GM23338 (cell line): ENCODE data around the gene CARHSP1.
"Not testable (repeated sequence)": the region's sequence is repeated elsewhere in the genome, so short reads cannot be mapped to it uniquely, and the experiment has no call there.

Source experiments
- CREB1 ChIP-seq: fragments of 250-450 bp; sonication (Bioruptor Pico); IDR thresholded peaks from 2 replicates; pipeline ENCODE4 v1.5.0; 2020; ENCODE audit warnings: low read depth, mild to moderate bottlenecking, moderate library complexity
- EZH2 ChIP-seq: fragments of 200-600 bp; sonication (generic); IDR thresholded peaks from one replicate; pipeline ENCODE4 v1.8.0; 2017; ENCODE audit warnings: antibody characterized with exemption, mild to moderate bottlenecking, low read depth; ENCODE audit not compliant: unreplicated experiment
- EZH2phosphoT487 ChIP-seq: fragments of 200-600 bp; sonication (generic); IDR thresholded peaks from one replicate; pipeline ENCODE4 v1.8.1; 2018; ENCODE audit warnings: antibody characterized with exemption; ENCODE audit not compliant: unreplicated experiment
- POLR2AphosphoS5 ChIP-seq: IDR thresholded peaks from 2 replicates; pipeline ENCODE4 v1.6.1; 2016; ENCODE audit warnings: antibody characterized with exemption, low read depth
- STAT1 ChIP-seq: IDR thresholded peaks from one replicate; pipeline ENCODE4 v1.6.1; 2016; ENCODE audit warnings: antibody characterized with exemption; ENCODE audit not compliant: unreplicated experiment
- ZNF114 ChIP-seq: fragments of 250-450 bp; sonication (Bioruptor Pico); IDR thresholded peaks from 2 replicates; pipeline ENCODE4 v1.5.0; 2020; ENCODE audit warnings: mild to moderate bottlenecking, moderate library complexity
- TF ChIP-seq, protein P1 (sequence below), 2 experiments: fragments of 200-600 bp in 1 of 2; sonication (generic) in 1 of 2; conservative IDR thresholded peaks; 2 replicates each; pipeline versions ENCODE4 v1.5.1 to v1.6.1; 2016 to 2017; ENCODE audit warnings: antibody characterized with exemption in 2 of 2, low read depth in 2 of 2, mild to moderate bottlenecking in 2 of 2, moderate library complexity in 1 of 2

DNA sequence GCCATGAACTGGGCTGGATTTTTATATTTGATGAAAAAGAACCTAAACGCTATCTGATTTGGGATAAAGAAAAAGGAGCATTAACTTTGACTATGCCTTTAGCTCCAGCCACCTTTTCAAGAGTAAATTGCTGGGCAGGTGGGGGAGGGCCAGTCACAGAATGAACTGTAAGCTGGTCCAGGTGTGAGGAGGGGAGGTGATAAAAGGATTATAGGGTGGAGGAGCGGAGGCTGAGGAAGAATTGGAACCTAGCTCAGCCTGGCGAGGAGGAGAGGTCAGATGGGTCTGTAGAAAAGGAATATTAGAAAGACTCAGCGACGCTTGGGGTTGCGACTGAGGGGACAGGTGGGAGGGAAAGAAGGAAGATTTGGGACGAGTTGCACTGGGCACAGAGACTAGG is 32.0 kb downstream of the CARHSP1 start:
- TF ChIP-seq, protein P1, sequence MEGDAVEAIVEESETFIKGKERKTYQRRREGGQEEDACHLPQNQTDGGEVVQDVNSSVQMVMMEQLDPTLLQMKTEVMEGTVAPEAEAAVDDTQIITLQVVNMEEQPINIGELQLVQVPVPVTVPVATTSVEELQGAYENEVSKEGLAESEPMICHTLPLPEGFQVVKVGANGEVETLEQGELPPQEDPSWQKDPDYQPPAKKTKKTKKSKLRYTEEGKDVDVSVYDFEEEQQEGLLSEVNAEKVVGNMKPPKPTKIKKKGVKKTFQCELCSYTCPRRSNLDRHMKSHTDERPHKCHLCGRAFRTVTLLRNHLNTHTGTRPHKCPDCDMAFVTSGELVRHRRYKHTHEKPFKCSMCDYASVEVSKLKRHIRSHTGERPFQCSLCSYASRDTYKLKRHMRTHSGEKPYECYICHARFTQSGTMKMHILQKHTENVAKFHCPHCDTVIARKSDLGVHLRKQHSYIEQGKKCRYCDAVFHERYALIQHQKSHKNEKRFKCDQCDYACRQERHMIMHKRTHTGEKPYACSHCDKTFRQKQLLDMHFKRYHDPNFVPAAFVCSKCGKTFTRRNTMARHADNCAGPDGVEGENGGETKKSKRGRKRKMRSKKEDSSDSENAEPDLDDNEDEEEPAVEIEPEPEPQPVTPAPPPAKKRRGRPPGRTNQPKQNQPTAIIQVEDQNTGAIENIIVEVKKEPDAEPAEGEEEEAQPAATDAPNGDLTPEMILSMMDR (conservative IDR thresholded peaks at IDR 0.05; ENCODE audit: low read depth in 2 of 2), result not testable (repeated sequence)
- TF ChIP-seq EZH2; POLR2AphosphoS5; CREB1 (CRISPR knock-in tag); STAT1; ZNF114 (CRISPR knock-in tag); EZH2phosphoT487: not testable (repeated sequence)
